Keratinocyte (primary cell): ENCODE data around the gene DPF3. TPM values are rescaled to one million over a fixed set of nuclear protein-coding genes. Genes with fewer than 3 reads are reported as not detected.

Experiments
- DNase-seq: peaks from one replicate; pipeline ENCODE4 v3.0.0-alpha.2; 2011; ENCODE audit warnings: low read depth, missing footprints, low spot score
- FAIRE-seq: peaks from 2 replicates; lab custom pipeline; 2011; peaks lifted over from hg19 to GRCh38; lab: Jason Lieb, UNC
- H2AFZ ChIP-seq: 2 replicates; pipeline ENCODE4 v1.6.0; 2012; ENCODE audit warnings: low read length, control low read depth, inconsistent platforms; ENCODE audit not compliant: control insufficient read depth
- H3K27ac ChIP-seq: 2 replicates; pipeline ENCODE4 v1.5.1; 2011; ENCODE audit warnings: low read length; ENCODE audit not compliant: control insufficient read depth, insufficient read depth
- H3K27me3 ChIP-seq: 3 replicates; pipeline ENCODE4 v1.6.0; 2011; ENCODE audit warnings: low read length; ENCODE audit not compliant: control insufficient read depth, insufficient read depth; ENCODE audit errors: extremely low read depth
- H3K36me3 ChIP-seq, 2 experiments: 2 replicates in 1 of 2; 3 replicates in 1 of 2; pipeline ENCODE4 v1.5.1; 2011; ENCODE audit warnings: low read length in 2 of 2, mild to moderate bottlenecking in 1 of 2; ENCODE audit not compliant: control insufficient read depth in 2 of 2, insufficient read depth in 2 of 2; ENCODE audit errors: extremely low read depth in 1 of 2
- H3K4me1 ChIP-seq: 3 replicates; pipeline ENCODE4 v1.5.1; 2011; ENCODE audit warnings: low read length; ENCODE audit not compliant: control insufficient read depth, insufficient read depth; ENCODE audit errors: extremely low read depth
- H3K4me2 ChIP-seq: 3 replicates; pipeline ENCODE4 v1.6.0; 2011; ENCODE audit warnings: low read depth, low read length; ENCODE audit not compliant: control insufficient read depth, insufficient read depth; ENCODE audit errors: extremely low read depth
- H3K4me3 ChIP-seq, 3 experiments: fragments of 200-600 bp in 1 of 3; sonication (generic) in 1 of 3; 2 replicates in 2 of 3; 3 replicates in 1 of 3; pipeline ENCODE4 v1.5.1; 2011 to 2016; ENCODE audit warnings: low read length in 3 of 3, mild to moderate bottlenecking in 3 of 3, control low read depth in 2 of 3, inconsistent platforms in 1 of 3, low read depth in 1 of 3, mixed read lengths in 1 of 3, mixed run types in 1 of 3, moderate library complexity in 1 of 3; ENCODE audit not compliant: control insufficient read depth in 2 of 3, insufficient read depth in 2 of 3; ENCODE audit errors: extremely low read depth in 1 of 3
- H3K79me2 ChIP-seq: 2 replicates; pipeline ENCODE4 v1.6.0; 2012; ENCODE audit warnings: low read length; ENCODE audit not compliant: control insufficient read depth, insufficient read depth
- H3K9ac ChIP-seq: 3 replicates; pipeline ENCODE4 v1.6.0; 2011; ENCODE audit warnings: low read length; ENCODE audit not compliant: control insufficient read depth, insufficient read depth; ENCODE audit errors: extremely low read depth
- H3K9me1 ChIP-seq: 3 replicates; pipeline ENCODE4 v1.6.0; 2011; ENCODE audit warnings: low read length; ENCODE audit not compliant: control insufficient read depth, insufficient read depth; ENCODE audit errors: extremely low read depth
- H3K9me3 ChIP-seq: 2 replicates; pipeline ENCODE4 v1.5.1; 2012; ENCODE audit warnings: low read depth, low read length; ENCODE audit not compliant: control insufficient read depth
- H4K20me1 ChIP-seq: 3 replicates; pipeline ENCODE4 v1.6.0; 2011; ENCODE audit warnings: low read length; ENCODE audit not compliant: control insufficient read depth, insufficient read depth; ENCODE audit errors: extremely low read depth
- EZH2 ChIP-seq: IDR thresholded peaks from one replicate; pipeline ENCODE4 v1.6.1; 2012; ENCODE audit warnings: inconsistent platforms, mild to moderate bottlenecking, low read length, moderate library complexity
- dilution Hi-C: fragments of 300-500 bp; cut with MboI; formaldehyde crosslinking; loops from one replicate; pipeline ENCODE4 v1.7.0; 2020; ENCODE audit warnings: low sequenced_read_pairs; ENCODE audit not compliant: extremely low pct_ligation_motif_present
- polyA plus RNA-seq, 5 experiments: library from polyadenylated mRNA; depleted of rRNA in 3 of 5; stranded (reverse) in 3 of 5; stranded (forward) in 1 of 5; unstranded in 1 of 5; fragments of >200 nt; gene quantifications; 1 replicate in 1 of 5; 2 replicates in 3 of 5; 3 replicates in 1 of 5; pipeline versions ENCODE4 v1.2.1 to v1.2.3, GENCODE V29; 2011 to 2012; ENCODE audit warnings: missing spikeins in 2 of 5, low read depth in 1 of 5, low replicate concordance in 1 of 5
- TF ChIP-seq, protein P1 (sequence below), 3 experiments: IDR thresholded peaks in 1 of 3; conservative IDR thresholded peaks in 1 of 3; optimal IDR thresholded peaks in 1 of 3; 2 replicates in 2 of 3; 3 replicates in 1 of 3; pipeline versions ENCODE3 to v1.5.1; 2011; ENCODE audit warnings: low read length in 3 of 3, mild to moderate bottlenecking in 3 of 3, moderate library complexity in 2 of 3, control low read depth in 1 of 3, inconsistent platforms in 1 of 3; ENCODE audit not compliant: insufficient read depth in 2 of 3; ENCODE audit errors: extremely low read depth in 1 of 3

Gene DPF3
- polyA plus RNA-seq, 1 donor (not counting 4 experiments of a cell fraction or from before 2014, with no cell fraction given), result 1.1 TPM

DNA sequence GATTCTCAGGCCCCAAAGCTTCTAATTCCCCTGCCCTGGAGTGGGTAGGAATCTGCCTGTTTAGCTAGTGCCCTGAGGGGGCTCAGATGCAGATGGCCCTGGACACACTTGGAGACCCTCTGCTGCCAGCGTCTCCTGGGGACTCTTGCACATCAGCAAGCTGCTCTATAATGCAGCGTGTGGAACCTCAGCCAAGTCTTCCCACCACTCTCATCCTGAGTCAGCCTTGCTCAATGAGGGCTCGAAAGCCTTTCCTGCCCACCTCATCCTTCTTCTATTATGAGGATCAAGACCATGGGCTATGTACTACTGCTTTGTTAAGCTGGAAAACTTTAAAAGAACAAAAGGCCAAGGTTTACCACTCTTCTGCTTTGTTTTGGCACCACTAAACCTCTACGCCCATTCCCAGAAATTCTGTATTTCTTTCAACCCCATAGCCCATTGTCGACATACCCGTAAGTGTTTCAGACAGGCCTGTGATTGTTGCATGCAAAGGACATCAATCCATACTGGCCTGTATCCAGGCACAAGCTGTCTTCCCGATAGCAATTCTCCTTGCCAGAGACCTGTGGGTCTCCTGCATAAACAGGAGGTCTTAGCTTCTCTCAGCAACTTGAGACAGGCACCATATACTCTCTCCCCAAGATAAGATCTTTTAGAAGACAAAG lies 246.9 kb downstream of the DPF3 start:
- H3K4me2 ChIP-seq, result no peak overlapping the region
- TF ChIP-seq, protein P1, sequence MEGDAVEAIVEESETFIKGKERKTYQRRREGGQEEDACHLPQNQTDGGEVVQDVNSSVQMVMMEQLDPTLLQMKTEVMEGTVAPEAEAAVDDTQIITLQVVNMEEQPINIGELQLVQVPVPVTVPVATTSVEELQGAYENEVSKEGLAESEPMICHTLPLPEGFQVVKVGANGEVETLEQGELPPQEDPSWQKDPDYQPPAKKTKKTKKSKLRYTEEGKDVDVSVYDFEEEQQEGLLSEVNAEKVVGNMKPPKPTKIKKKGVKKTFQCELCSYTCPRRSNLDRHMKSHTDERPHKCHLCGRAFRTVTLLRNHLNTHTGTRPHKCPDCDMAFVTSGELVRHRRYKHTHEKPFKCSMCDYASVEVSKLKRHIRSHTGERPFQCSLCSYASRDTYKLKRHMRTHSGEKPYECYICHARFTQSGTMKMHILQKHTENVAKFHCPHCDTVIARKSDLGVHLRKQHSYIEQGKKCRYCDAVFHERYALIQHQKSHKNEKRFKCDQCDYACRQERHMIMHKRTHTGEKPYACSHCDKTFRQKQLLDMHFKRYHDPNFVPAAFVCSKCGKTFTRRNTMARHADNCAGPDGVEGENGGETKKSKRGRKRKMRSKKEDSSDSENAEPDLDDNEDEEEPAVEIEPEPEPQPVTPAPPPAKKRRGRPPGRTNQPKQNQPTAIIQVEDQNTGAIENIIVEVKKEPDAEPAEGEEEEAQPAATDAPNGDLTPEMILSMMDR (optimal IDR thresholded peaks at IDR 0.05 in 1 of 3, IDR thresholded peaks at IDR 0.05 in 1 of 3, conservative IDR thresholded peaks at IDR 0.05 in 1 of 3; ENCODE audit: extremely low read depth in 1 of 3, insufficient read depth in 2 of 3, low read length in 3 of 3), result no peak
- TF ChIP-seq EZH2, result no peak
- H3K27me3 ChIP-seq, result no peaks in the 10 kb centered on the region
- no peak for FAIRE-seq
- no peak for DNase-seq
- no peaks in the 10 kb centered on the region for H3K79me2 ChIP-seq
- H3K9ac ChIP-seq, result no peak overlapping the region
- peaks cover under 1% of the 10 kb centered on the region for H3K9me3 ChIP-seq
- no peak overlapping the region for H2AFZ ChIP-seq
- H3K27ac ChIP-seq, result no peak overlapping the region
- H3K36me3 ChIP-seq, result no peaks in the 10 kb centered on the region
- peaks cover 18% of the 10 kb centered on the region for H3K4me1 ChIP-seq
- H4K20me1 ChIP-seq, result no peaks in the 10 kb centered on the region
- H3K4me3 ChIP-seq, result no peak overlapping the region
- no peaks in the 10 kb centered on the region for H3K9me1 ChIP-seq
- dilution Hi-C loops, result no loop called here

DNA sequence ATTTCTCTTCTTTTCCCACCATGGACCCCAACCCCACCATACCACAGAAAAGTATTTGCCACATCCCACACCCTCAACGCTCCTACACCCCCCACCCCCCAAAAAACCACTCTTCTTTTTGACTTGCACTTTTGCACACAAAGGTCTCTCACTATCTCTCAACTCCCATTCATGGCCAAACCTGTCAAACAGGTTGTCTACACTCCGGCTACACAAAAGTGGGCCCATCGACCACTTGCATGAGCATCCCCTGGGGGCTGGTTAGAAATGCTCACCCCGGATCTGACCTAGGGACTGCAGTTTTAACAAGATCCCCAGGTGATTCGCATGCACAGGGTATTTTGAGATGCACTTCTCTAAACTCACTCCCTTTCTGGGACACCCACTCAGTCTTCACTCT lies 248.2 kb downstream of the DPF3 start:
- Histone ChIP-seq H3K4me1 (peaks cover 18% of the 10 kb centered on the region), H3K4me3 (no peak overlapping the region), H3K9ac (no peak overlapping the region), H3K4me2 (no peak overlapping the region), H3K9me1 (no peaks in the 10 kb centered on the region), H4K20me1 (no peaks in the 10 kb centered on the region), H3K36me3 (no peaks in the 10 kb centered on the region), H3K79me2 (no peaks in the 10 kb centered on the region), H2AFZ (no peak overlapping the region), H3K27me3 (no peaks in the 10 kb centered on the region), H3K9me3 (peaks cover 4% of the 10 kb centered on the region), H3K27ac (no peak overlapping the region)
- TF ChIP-seq EZH2, result no peak
- TF ChIP-seq, protein P1 (optimal IDR thresholded peaks at IDR 0.05 in 1 of 3, IDR thresholded peaks at IDR 0.05 in 1 of 3, conservative IDR thresholded peaks at IDR 0.05 in 1 of 3; ENCODE audit: extremely low read depth in 1 of 3, insufficient read depth in 2 of 3, low read length in 3 of 3), result no peak
- DNase-seq (no peak), FAIRE-seq (no peak)
- dilution Hi-C loops, result no loop called here
